ENCODE results near the gene OR52R1. TPM values are rescaled to one million over a fixed set of nuclear protein-coding genes. Genes with fewer than 3 reads are reported as not detected.

The OR52R1 gene
- total RNA-seq, 4 donors from 2014 or later: not detected

- Histone ChIP-seq H3K27ac (no peak overlapping the region), H3K27me3 (no peaks in the 10 kb centered on the region), H3K36me3 (no peaks in the 10 kb centered on the region), H3K4me1 (peaks cover 0 to 3% (median 0%) of the 10 kb centered on the region in 4 donors), H3K4me3 (no peak overlapping the region), H3K9me3 (no peaks in the 10 kb centered on the region)
- 12% methylated on average over 2 of the region's 2 CpGs; no CpG with 5 or more reads in 1 of the 2 donors for WGBS, 2 donors (ENCODE audit: low coverage in 1 of 2)
- intact Hi-C loops (cut with DNase I; ENCODE audit: low total_unique reads): no loop called here
- TF ChIP-seq CTCF (IDR thresholded peaks at IDR 0.05): no peak
- TF ChIP-seq POLR2AphosphoS5 (IDR thresholded peaks at IDR 0.05): no peak
- TF ChIP-seq EP300 (IDR thresholded peaks at IDR 0.05; ENCODE audit: low read depth): no peak
- TF ChIP-seq POLR2A (IDR thresholded peaks at IDR 0.05): no peak
- in situ Hi-C loops (cut with MboI; ENCODE audit: low pct_ligation_motif_present in 1 of 4, low pct_unique_long_range_greater_than_20kb in 1 of 4, low sequenced_read_pairs in 3 of 4): no loop called here
- no peak for DNase-seq
Observed at GRCh38 chr11:4797206-4797605, 7.0 kb downstream of the OR52R1 start.

DNA sequence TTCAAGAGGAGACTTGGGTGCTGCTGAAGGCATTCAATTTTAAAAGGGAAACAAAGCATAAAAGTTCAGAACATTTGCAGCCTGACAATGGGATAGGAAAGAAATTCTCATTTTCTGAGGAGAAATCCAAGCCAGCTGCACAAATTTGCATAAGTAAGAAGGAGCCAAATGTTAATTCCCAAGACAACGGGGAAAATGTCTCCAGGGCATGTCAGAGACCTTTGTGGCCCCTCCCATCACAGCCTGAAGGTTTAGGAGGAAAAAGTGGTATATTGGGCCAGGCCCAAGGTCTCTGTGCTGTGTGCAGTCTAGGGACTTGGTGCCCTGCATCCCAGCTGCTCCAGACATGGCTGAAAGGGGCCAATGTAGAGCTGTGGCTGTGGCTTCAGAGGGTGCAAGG, 21.7 kb downstream of the OR52R1 start:
- Histone ChIP-seq H3K4me1 (no peaks in the 10 kb centered on the region), H3K9me3 (no peaks in the 10 kb centered on the region), H3K4me3 (no peak overlapping the region), H3K27ac (no peak overlapping the region), H3K27me3 (no peaks in the 10 kb centered on the region), H3K36me3 (no peaks in the 10 kb centered on the region)
- no peak for DNase-seq
- 50 to 64% methylated on average over 1 of the region's 1 CpG for WGBS, 2 donors (ENCODE audit: low coverage in 1 of 2)
- no peak for TF ChIP-seq POLR2A (IDR thresholded peaks at IDR 0.05)
- TF ChIP-seq EP300 (IDR thresholded peaks at IDR 0.05; ENCODE audit: low read depth): no peak
- TF ChIP-seq POLR2AphosphoS5 (IDR thresholded peaks at IDR 0.05): no peak
- no peak for TF ChIP-seq CTCF (IDR thresholded peaks at IDR 0.05)
- intact Hi-C loops (cut with DNase I; ENCODE audit: low total_unique reads): no loop called here
- in situ Hi-C loops (cut with MboI; ENCODE audit: low pct_ligation_motif_present in 1 of 4, low pct_unique_long_range_greater_than_20kb in 1 of 4, low sequenced_read_pairs in 3 of 4): no loop called here

GRCh38 chr11:4769838-4770237, 34.3 kb downstream of the OR52R1 start, which contains the start of gene OR51F1:
OR51F1 (minus strand) TSS chr11:4769938; CDS start chr11:4769938, 0 bp downstream.
- intact Hi-C loops (cut with DNase I; ENCODE audit: low total_unique reads) (no loop called here), in situ Hi-C loops (cut with MboI; ENCODE audit: low pct_ligation_motif_present in 1 of 4, low pct_unique_long_range_greater_than_20kb in 1 of 4, low sequenced_read_pairs in 3 of 4) (no loop called here)
- no peak for DNase-seq
- Histone ChIP-seq H3K27ac (no peak within 1 kb of the TSS), H3K9me3 (no peaks in the 10 kb centered on the region), H3K36me3 (no peaks in the 10 kb centered on the region), H3K4me1 (no peaks in the 10 kb centered on the region), H3K4me3 (no peak within 1 kb of the TSS), H3K27me3 (no peaks in the 10 kb centered on the region)
- no peak for TF ChIP-seq CTCF (IDR thresholded peaks at IDR 0.05)
- TF ChIP-seq POLR2A (IDR thresholded peaks at IDR 0.05): no peak
- no peak for TF ChIP-seq EP300 (IDR thresholded peaks at IDR 0.05; ENCODE audit: low read depth)
- TF ChIP-seq POLR2AphosphoS5 (IDR thresholded peaks at IDR 0.05): no peak
- 100% methylated on average over 1 of the region's 1 CpG for WGBS, 2 donors (ENCODE audit: low coverage in 1 of 2)

- in situ Hi-C loops (cut with MboI; ENCODE audit: low pct_ligation_motif_present in 1 of 4, low pct_unique_long_range_greater_than_20kb in 1 of 4, low sequenced_read_pairs in 3 of 4) (no loop called here), intact Hi-C loops (cut with DNase I; ENCODE audit: low total_unique reads) (no loop called here)
- no peaks in the 10 kb centered on the region for H3K9me3 ChIP-seq
- no peak overlapping the region for H3K4me3 ChIP-seq
- no peaks in the 10 kb centered on the region for H3K4me1 ChIP-seq
- TF ChIP-seq POLR2AphosphoS5 (IDR thresholded peaks at IDR 0.05): no peak
- TF ChIP-seq EP300 (IDR thresholded peaks at IDR 0.05; ENCODE audit: low read depth): no peak
- TF ChIP-seq CTCF (IDR thresholded peaks at IDR 0.05): no peak
- TF ChIP-seq POLR2A (IDR thresholded peaks at IDR 0.05): no peak
- DNase-seq: no peak
- no peaks in the 10 kb centered on the region for H3K36me3 ChIP-seq
- no peak overlapping the region for H3K27ac ChIP-seq
- H3K27me3 ChIP-seq: no peaks in the 10 kb centered on the region
Observed at GRCh38 chr11:4768094-4768493, 36.1 kb downstream of the OR52R1 start.
